ENCODE data around the gene COX6B1. TPM values are rescaled to one million over a fixed set of nuclear protein-coding genes. Genes with fewer than 3 reads are reported as not detected.

The COX6B1 gene
- total RNA-seq, 2 donors from 2014 or later = 401 to 445 TPM

GRCh38 chr19:35669974-35670373, 21.9 kb downstream of the COX6B1 start:
- Histone ChIP-seq H3K27me3 (ENCODE audit: control insufficient read depth, insufficient read depth, low read length, poor library complexity, severe bottlenecking) (peaks cover 22% of the 10 kb centered on the region), H3K27ac (ENCODE audit: low read depth, low read length) (no peak overlapping the region), H3K9me3 (ENCODE audit: control insufficient read depth, low read length) (no peaks in the 10 kb centered on the region), H3K9ac (ENCODE audit: extremely low read depth, low read length, poor library complexity, severe bottlenecking) (no peak overlapping the region), H3K4me3 (ENCODE audit: low read length) (no peak overlapping the region), H3K36me3 (ENCODE audit: control insufficient read depth, insufficient read depth, low read length) (no peaks in the 10 kb centered on the region), H3K4me1 (ENCODE audit: control insufficient read depth, insufficient read depth, low read length) (no peaks in the 10 kb centered on the region)
- Mint-ChIP-seq H3K27ac (no peak overlapping the region), H3K9me3 (no peaks in the 10 kb centered on the region), H3K4me3 (no peak overlapping the region), H3K4me1 (peaks cover 2% of the 10 kb centered on the region), H3K36me3 (ENCODE audit: low read depth) (peaks cover 6% of the 10 kb centered on the region), H3K27me3 (ENCODE audit: insufficient read depth) (peaks cover 44% of the 10 kb centered on the region)
- WGBS, 2 experiments (ENCODE audit: insufficient coverage in 1 of 2, insufficient read length in 1 of 2) = 67 to 70% methylated on average over 4 of the region's 4 CpGs
- TF ChIP-seq, protein P1, sequence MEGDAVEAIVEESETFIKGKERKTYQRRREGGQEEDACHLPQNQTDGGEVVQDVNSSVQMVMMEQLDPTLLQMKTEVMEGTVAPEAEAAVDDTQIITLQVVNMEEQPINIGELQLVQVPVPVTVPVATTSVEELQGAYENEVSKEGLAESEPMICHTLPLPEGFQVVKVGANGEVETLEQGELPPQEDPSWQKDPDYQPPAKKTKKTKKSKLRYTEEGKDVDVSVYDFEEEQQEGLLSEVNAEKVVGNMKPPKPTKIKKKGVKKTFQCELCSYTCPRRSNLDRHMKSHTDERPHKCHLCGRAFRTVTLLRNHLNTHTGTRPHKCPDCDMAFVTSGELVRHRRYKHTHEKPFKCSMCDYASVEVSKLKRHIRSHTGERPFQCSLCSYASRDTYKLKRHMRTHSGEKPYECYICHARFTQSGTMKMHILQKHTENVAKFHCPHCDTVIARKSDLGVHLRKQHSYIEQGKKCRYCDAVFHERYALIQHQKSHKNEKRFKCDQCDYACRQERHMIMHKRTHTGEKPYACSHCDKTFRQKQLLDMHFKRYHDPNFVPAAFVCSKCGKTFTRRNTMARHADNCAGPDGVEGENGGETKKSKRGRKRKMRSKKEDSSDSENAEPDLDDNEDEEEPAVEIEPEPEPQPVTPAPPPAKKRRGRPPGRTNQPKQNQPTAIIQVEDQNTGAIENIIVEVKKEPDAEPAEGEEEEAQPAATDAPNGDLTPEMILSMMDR (conservative IDR thresholded peaks at IDR 0.05) = no peak
- DNase-seq = no peak

DNA sequence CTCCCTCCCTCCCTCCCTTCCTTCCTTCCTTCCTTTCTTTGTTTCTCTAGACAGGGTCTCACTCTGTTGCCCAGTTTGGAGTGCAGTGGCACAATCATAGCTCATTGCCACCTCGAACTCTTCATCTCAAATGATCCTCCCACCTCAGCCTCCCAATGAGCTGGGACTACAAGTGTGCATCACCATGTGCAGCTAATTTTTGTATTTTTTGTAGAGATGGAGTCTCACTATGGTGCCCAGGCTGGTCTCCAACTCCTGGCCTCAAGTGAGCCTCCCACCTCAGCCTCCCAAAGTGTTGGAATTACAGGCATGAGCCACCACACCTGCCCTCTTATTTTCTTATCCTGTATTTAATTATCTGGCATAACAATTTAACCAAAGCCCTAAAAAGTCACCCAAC, 22.6 kb downstream of the COX6B1 start:
- Histone ChIP-seq H3K36me3 (ENCODE audit: control insufficient read depth, insufficient read depth, low read length) (no peaks in the 10 kb centered on the region), H3K27me3 (ENCODE audit: control insufficient read depth, insufficient read depth, low read length, poor library complexity, severe bottlenecking) (peaks cover 22% of the 10 kb centered on the region), H3K4me3 (ENCODE audit: low read length) (no peak overlapping the region), H3K27ac (ENCODE audit: low read depth, low read length) (no peak overlapping the region), H3K4me1 (ENCODE audit: control insufficient read depth, insufficient read depth, low read length) (no peaks in the 10 kb centered on the region), H3K9ac (ENCODE audit: extremely low read depth, low read length, poor library complexity, severe bottlenecking) (no peak overlapping the region), H3K9me3 (ENCODE audit: control insufficient read depth, low read length) (no peaks in the 10 kb centered on the region)
- TF ChIP-seq, protein P1 (conservative IDR thresholded peaks at IDR 0.05) = no peak
- peaks cover 2% of the 10 kb centered on the region for H3K36me3 Mint-ChIP-seq (ENCODE audit: low read depth)
- no peak overlapping the region for H3K4me3 Mint-ChIP-seq
- DNase-seq = no peak
- no peaks in the 10 kb centered on the region for H3K9me3 Mint-ChIP-seq
- peaks cover 46% of the 10 kb centered on the region for H3K27me3 Mint-ChIP-seq (ENCODE audit: insufficient read depth)
- H3K27ac Mint-ChIP-seq = no peak overlapping the region
- WGBS, 2 experiments (ENCODE audit: insufficient coverage in 1 of 2, insufficient read length in 1 of 2) = 96 to 100% methylated on average over 1 of the region's 1 CpG
- H3K4me1 Mint-ChIP-seq = peaks cover 2% of the 10 kb centered on the region

GRCh38 chr19:35671818-35672217, 23.7 kb downstream of the COX6B1 start:
- Histone ChIP-seq H3K9ac (ENCODE audit: extremely low read depth, low read length, poor library complexity, severe bottlenecking) (no peak overlapping the region), H3K9me3 (ENCODE audit: control insufficient read depth, low read length) (no peaks in the 10 kb centered on the region), H3K4me1 (ENCODE audit: control insufficient read depth, insufficient read depth, low read length) (no peaks in the 10 kb centered on the region), H3K27ac (ENCODE audit: low read depth, low read length) (no peak overlapping the region), H3K27me3 (ENCODE audit: control insufficient read depth, insufficient read depth, low read length, poor library complexity, severe bottlenecking) (peaks cover 22% of the 10 kb centered on the region), H3K36me3 (ENCODE audit: control insufficient read depth, insufficient read depth, low read length) (no peaks in the 10 kb centered on the region), H3K4me3 (ENCODE audit: low read length) (no peak overlapping the region)
- no peak overlapping the region for H3K27ac Mint-ChIP-seq
- H3K4me1 Mint-ChIP-seq = peaks cover 2% of the 10 kb centered on the region
- WGBS, 2 experiments (ENCODE audit: insufficient coverage in 1 of 2, insufficient read length in 1 of 2) = 82% methylated on average over 3 of the region's 3 CpGs; no CpG with 5 or more reads in 1 of the 2 experiments
- TF ChIP-seq, protein P1 (conservative IDR thresholded peaks at IDR 0.05) = no peak
- H3K9me3 Mint-ChIP-seq = no peaks in the 10 kb centered on the region
- no peaks in the 10 kb centered on the region for H3K36me3 Mint-ChIP-seq (ENCODE audit: low read depth)
- H3K27me3 Mint-ChIP-seq (ENCODE audit: insufficient read depth) = peaks cover 57% of the 10 kb centered on the region
- H3K4me3 Mint-ChIP-seq = no peak overlapping the region
- DNase-seq = no peak

Data from endodermal cell (in vitro differentiated cells).